HG03457 (cell line): Measurements from ENCODE around the gene LGALS3BP.

Experiments used
- ATAC-seq: cut with Tn5 transposase; IDR thresholded peaks from one replicate; pipeline ENCODE4 v1.9.1; 2021; ENCODE audit warnings: moderate number of reproducible peaks; ENCODE audit not compliant: unreplicated experiment

The LGALS3BP gene

DNA sequence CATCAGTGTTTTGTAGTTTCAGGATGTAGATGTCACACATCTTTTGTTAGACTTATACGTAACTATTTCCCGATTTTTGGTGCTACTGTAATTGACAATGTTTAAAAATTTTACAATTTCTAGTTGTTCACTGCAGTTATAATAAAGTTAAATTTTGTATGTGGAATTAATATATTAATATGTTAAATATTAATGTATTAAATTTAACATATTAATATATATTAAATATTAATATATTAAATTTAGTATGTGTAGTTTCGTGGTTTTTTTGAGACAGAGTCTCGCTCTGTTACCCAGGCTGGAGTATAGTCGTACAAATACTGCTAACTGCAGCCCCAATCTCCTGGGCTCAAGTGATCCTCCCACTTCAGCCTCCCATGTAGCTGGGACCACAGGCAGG lies 5.7 kb upstream of the LGALS3BP start:
- no peak for ATAC-seq

GRCh38 chr17:78981010-78981888 lies 1.5 kb upstream of the LGALS3BP start:
- no peak for ATAC-seq

- ATAC-seq = no peak
Measured at GRCh38 chr17:78980624-78980972, 875 bp upstream of the LGALS3BP start.

DNA sequence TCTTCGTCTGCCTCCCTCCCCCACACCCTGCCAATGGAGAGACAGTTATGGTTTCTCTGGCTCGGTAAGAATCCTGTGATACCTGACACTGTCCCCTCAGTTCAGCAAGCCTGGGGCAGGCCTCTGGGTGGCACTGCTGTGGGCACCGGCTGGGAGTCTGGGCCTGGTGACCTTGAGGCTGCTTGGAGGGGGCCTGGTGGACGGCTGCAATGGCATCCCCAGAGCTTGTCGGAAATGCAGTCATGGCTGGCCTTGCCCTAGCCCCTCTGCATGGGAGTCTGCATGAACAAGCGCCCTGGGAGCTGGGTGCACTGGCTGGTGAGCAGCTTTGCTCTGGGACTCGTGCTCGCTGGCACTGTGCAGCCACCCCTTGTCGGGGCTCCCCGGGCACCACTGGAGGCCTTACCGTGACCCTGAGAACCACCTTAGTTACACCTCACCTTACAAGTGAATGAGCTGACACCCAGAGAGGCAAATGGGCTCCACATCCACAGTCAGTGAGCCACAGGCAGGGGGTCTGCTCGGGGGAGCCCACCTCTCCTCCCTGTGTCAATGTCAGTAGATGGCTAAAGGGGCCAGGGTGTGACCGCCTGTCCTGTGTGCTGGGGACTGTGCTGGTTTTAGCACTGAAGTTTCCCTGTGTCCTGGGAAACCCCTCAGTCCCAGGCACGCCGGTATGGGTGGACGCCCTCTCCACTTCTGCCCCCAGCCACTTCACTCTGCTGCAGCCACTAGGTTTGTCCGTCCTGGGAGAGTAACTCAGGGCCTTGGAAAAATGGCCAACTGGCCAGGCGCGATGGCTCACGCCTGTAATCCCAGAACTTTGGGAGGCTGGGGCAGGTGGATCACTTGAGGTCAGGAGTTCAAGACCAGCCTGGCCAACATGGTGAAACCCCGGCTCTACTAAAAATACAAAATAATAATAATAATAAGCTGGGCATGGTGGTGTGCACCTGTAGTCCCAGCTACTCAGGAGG lies 1.4 kb downstream of the LGALS3BP start:
- ATAC-seq = no peak

DNA sequence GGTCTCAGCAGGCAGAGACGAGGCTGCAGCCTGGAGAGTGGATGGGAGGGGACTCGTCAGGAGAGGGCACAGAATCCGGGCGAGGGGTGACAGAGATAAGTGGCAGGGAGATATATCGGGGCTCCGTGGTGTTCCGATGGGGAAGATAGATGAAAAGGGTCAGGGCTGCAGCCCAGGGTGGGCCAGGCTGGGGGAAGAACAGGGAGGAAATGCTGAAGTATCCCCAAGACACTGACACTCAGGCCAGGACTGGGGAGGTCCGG lies 2.1 kb downstream of the LGALS3BP start:
- ATAC-seq = no peak

GRCh38 chr17:78976907-78977680 lies 2.6 kb downstream of the LGALS3BP start:
- ATAC-seq = no peak

DNA sequence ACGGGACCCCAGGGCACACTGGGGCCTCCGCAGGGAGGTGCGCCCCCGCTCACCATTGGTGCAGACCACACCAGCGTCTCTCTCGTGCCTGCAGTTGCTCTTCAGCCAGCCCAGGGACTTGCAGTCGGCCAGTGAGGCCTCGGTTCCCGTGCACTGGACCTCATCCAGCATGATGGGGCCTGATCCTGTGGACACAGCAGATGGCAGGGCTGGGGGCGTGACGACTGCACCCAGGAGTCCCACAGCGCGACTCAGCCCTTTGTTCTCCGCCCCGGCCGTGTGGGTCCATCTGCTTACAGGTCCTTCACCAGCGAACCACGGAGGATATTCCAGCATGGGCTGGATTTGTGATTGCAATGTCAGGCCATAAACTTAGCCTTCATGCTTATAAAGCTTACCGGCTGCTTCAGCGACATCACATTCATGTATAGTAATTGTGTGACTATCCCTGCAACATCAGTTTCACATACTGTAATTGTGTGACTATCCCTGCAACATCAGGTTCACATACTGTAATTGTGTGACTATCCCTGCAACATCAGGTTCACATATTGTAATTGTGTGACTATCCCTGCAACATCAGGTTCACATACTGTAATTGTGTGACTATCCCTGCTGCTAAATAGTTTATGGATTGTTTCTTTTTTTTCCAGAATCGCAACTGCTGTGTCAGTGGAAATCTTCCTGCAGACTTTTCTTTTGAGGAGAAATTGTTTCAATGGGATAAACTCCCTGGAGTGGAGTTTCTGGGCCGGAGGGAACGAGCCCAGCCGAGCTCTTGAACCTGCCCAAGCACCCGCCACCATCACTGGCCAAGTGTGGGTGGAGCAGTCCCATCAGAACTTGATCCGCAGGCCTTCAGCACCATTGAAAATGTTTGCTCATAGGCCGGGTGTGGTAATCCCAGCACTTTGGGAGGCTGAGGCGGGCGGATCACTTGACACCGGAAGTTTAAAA lies 4.8 kb downstream of the LGALS3BP start:
- no peak for ATAC-seq

DNA sequence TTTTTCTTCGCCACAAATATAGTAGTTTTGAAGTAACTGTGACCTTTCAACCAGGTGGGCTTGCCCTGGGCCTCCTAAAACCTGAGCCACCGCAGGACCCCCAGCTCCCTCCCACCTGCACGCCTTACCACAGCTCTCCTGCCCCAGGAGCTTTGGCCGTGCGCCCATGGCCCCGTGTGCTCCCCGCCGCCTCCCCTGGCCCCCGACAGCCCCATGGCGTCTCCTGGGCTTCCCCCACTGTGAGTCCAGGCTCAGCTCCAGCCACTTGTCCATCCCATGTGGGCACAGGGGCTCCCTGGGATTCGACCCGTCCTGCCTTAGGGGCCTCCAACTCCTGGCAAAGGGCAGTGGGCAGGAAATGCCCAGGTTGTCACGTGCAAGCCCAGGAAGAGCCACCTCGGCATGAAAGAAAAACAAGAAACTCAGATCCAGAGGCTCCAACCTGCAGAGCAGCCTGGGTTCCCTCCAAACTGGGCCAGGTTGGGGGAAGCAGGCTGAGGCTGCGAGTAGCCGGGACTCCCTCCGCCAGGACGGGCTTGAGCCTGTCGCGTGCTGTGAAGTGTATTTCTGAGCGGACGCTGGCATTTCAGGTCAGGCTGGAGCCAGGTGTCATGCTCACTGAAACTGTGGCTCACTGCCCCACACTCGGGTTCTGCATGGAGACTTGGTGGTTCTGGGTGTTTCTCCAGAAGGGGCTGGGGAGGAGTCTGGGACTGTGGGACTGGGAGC lies 5.8 kb downstream of the LGALS3BP start:
- no peak for ATAC-seq

- ATAC-seq = no peak
Measured at GRCh38 chr17:78973196-78973595, 6.5 kb downstream of the LGALS3BP start.

DNA sequence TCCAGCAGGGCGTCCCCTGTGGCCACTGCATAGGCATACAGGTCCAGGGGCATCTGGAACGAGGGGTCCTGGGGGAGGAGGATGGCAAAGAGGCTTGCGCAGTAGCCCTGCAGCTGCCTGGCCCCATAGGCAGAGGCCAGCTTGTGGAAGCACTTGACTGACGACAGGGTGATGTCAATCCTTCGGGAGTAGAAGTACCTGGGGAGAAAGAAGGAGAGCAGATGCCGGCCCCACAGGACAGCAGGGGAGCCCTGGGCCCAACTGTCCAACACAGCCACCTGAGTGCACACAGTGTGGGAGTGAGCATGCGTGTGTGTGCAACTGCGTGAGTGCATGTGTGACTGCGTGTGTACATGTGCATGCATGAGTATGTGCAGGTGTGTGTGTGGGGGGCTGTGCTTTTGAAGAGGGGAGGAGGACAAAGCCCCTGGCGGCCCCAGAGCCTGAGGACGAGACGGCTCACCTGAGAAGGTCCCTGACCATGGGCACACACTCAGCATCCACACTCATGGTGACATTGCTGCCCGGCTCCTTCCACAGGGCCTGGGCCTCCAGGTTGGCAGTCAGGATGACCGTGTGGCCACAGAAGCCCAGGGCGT lies 7.1 kb downstream of the LGALS3BP start:
- ATAC-seq = no peak

GRCh38 chr17:78971756-78972506 lies 7.8 kb downstream of the LGALS3BP start:
- no peak for ATAC-seq

GRCh38 chr17:78970834-78971755 lies 8.6 kb downstream of the LGALS3BP start:
- ATAC-seq = no peak

DNA sequence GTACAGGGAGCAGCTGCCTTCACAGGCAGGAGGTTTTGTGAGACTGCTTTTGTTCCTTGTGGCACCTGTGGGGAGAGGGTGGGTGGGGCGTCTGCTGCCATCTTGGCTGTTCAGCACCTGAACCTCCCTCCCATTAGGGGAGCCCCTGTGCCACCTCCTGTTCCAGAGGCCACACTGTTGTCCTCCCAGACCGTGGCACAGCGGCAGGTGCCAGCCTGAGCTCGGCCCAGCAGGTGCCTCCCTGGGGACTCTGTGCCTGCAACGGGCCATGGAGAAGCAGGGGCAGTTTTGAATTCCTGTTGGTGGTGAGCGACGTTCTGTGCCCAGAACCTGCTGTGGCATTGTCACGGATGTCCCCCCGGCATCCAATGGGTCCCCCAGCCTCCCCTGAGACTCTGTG lies 9.9 kb downstream of the LGALS3BP start:
- no peak for ATAC-seq

- no peak for ATAC-seq
Measured at GRCh38 chr17:78967782-78968362, 11.9 kb downstream of the LGALS3BP start.

- no peak for ATAC-seq
Measured at GRCh38 chr17:78966910-78967600, 12.7 kb downstream of the LGALS3BP start.

- no peak for ATAC-seq
Measured at GRCh38 chr17:78966123-78966813, 13.5 kb downstream of the LGALS3BP start.
